ENCODE results near the gene PLEKHA7.

PLEKHA7 gene

DNA sequence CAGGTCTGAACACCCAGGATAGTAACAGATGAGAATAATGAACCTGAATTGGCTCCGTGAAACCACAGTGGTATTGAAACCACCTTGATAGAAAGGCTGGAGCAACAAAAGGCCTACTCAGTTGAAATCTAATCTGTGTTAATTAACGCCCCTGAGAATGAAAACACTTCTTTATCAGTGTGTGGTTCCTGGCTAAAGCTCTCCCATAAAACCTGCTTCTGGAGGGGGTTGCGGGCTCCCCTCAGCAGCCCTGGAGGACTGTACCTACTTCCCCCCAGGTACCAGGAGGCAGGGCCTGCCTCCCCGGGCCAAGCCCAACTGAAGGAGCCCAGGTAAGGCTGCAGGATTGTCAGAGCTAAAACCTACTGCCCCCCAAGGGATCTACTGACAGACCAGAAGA lies 54.6 kb downstream of the PLEKHA7 start:
- Histone ChIP-seq H3K27me3 (replicated peaks) (no peaks in the 10 kb centered on the region), H3K4me3 (ENCODE audit: low read depth, low read length) (no peak overlapping the region), H3K27ac (no peak overlapping the region), H3K36me3 (replicated peaks) (no peaks in the 10 kb centered on the region)
- TF ChIP-seq, protein P1, sequence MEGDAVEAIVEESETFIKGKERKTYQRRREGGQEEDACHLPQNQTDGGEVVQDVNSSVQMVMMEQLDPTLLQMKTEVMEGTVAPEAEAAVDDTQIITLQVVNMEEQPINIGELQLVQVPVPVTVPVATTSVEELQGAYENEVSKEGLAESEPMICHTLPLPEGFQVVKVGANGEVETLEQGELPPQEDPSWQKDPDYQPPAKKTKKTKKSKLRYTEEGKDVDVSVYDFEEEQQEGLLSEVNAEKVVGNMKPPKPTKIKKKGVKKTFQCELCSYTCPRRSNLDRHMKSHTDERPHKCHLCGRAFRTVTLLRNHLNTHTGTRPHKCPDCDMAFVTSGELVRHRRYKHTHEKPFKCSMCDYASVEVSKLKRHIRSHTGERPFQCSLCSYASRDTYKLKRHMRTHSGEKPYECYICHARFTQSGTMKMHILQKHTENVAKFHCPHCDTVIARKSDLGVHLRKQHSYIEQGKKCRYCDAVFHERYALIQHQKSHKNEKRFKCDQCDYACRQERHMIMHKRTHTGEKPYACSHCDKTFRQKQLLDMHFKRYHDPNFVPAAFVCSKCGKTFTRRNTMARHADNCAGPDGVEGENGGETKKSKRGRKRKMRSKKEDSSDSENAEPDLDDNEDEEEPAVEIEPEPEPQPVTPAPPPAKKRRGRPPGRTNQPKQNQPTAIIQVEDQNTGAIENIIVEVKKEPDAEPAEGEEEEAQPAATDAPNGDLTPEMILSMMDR (IDR thresholded peaks at IDR 0.05; ENCODE audit: low read depth, low read length, missing control alignments), result no peak
- in situ Hi-C loops (cut with HindIII; ENCODE audit: low pct_ligation_motif_present, low sequenced_read_pairs), result no loop called here
- DNase-seq, result no peak

DNA sequence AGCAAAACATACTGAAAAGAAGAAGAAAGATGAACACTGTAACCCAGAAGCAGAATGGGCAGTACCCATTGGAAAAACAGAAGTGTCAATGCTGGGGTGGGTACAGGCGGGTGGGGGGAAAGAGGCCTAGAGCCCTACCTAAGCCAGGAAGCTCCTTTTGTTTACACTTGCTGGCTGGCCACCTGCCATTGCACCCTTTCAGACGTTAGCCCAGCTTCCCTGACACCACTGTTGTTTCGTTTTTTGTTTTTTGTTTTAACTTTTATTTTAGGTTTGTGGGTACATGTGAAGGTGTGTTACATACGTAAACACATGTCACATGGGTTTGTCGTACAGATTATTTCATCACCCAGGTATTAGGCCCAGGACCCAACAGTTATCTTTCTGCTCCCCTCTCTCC lies 55.4 kb downstream of the PLEKHA7 start:
- no peaks in the 10 kb centered on the region for H3K36me3 ChIP-seq (replicated peaks)
- no peak overlapping the region for H3K27ac ChIP-seq
- no peak for DNase-seq
- no peak overlapping the region for H3K4me3 ChIP-seq (ENCODE audit: low read depth, low read length)
- no peaks in the 10 kb centered on the region for H3K27me3 ChIP-seq (replicated peaks)
- TF ChIP-seq, protein P1 (IDR thresholded peaks at IDR 0.05; ENCODE audit: low read depth, low read length, missing control alignments), result no peak
- in situ Hi-C loops (cut with HindIII; ENCODE audit: low pct_ligation_motif_present, low sequenced_read_pairs), result no loop called here

- H3K4me3 ChIP-seq (ENCODE audit: low read depth, low read length), result no peak overlapping the region
- no peak overlapping the region for H3K27ac ChIP-seq
- no peaks in the 10 kb centered on the region for H3K27me3 ChIP-seq (replicated peaks)
- in situ Hi-C loops (cut with HindIII; ENCODE audit: low pct_ligation_motif_present, low sequenced_read_pairs), result no loop called here
- no peak for DNase-seq
- H3K36me3 ChIP-seq (replicated peaks), result no peaks in the 10 kb centered on the region
- TF ChIP-seq, protein P1 (IDR thresholded peaks at IDR 0.05; ENCODE audit: low read depth, low read length, missing control alignments), result no peak
Observed at GRCh38 chr11:16956538-16957153, 57.6 kb downstream of the PLEKHA7 start.

- in situ Hi-C loops (cut with HindIII; ENCODE audit: low pct_ligation_motif_present, low sequenced_read_pairs), result no loop called here
- no peaks in the 10 kb centered on the region for H3K36me3 ChIP-seq (replicated peaks)
- H3K4me3 ChIP-seq (ENCODE audit: low read depth, low read length), result no peak overlapping the region
- TF ChIP-seq, protein P1 (IDR thresholded peaks at IDR 0.05; ENCODE audit: low read depth, low read length, missing control alignments), result no peak
- no peaks in the 10 kb centered on the region for H3K27me3 ChIP-seq (replicated peaks)
- no peak overlapping the region for H3K27ac ChIP-seq
- DNase-seq, result no peak
Observed at GRCh38 chr11:16953663-16954062, 60.6 kb downstream of the PLEKHA7 start.

DNA sequence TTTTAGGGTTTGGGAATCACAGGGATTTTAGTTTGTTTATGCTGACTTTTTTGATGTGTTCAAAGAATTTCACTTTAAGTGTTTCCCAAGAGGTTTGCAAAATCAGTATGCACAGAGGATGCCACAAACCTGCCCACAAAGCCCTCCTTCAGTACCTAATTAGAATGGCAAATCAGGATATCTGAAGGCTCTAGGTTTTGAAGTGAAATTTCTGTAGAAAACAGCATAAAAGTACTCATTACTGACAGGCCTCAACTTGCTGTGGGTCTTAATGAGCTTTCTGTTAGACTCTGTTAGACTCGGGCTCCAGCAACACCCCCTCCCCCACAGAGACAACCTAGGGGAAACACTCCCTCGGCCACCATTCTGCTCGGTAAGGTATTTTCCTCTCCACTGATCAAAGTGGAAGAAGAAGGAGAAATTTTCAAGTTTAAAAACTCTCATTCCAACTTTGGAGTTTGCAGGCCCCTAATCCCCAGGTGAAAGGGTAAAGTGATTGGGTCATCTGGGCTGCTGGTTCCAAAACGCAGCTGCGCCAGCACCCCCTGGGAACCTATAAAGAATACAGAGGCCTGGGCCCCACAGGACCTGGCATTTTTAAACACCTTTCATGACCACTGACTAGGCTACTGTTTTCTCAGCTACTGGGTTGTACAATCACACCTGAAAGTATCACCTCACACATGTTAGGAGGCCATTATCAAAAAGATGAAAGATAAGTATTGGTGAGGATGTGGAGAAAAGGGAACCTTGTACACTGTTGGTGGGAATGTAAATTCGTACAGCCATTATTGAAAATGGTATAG lies 67.5 kb downstream of the PLEKHA7 start:
- Histone ChIP-seq H3K27me3 (replicated peaks) (no peaks in the 10 kb centered on the region), H3K27ac (no peak overlapping the region), H3K36me3 (replicated peaks) (no peaks in the 10 kb centered on the region), H3K4me3 (ENCODE audit: low read depth, low read length) (no peak overlapping the region)
- in situ Hi-C loops (cut with HindIII; ENCODE audit: low pct_ligation_motif_present, low sequenced_read_pairs), result loop anchor here (10.0 kb wide), 1 partner anchor 118 kb away; no protein-coding TSS in a partner anchor
- no peak for DNase-seq
- TF ChIP-seq, protein P1 (IDR thresholded peaks at IDR 0.05; ENCODE audit: low read depth, low read length, missing control alignments), result no peak
